ENCODE data around the gene IWS1. TPM values are rescaled to one million over a fixed set of nuclear protein-coding genes. Genes with fewer than 3 reads are reported as not detected.

Gene IWS1
- total RNA-seq, 1 donor from 2014 or later, result 40.8 TPM

- Histone ChIP-seq H3K36me3 (ENCODE audit: control insufficient read depth, insufficient read depth, low read length) (no peaks in the 10 kb centered on the region), H3K27me3 (ENCODE audit: control insufficient read depth, insufficient read depth, low read length) (peaks cover 4% of the 10 kb centered on the region), H3K4me3 (ENCODE audit: low read depth, low read length) (no peak overlapping the region)
- no peak for DNase-seq (ENCODE audit: low read depth)
- no peak for TF ChIP-seq CTCF (IDR thresholded peaks at IDR 0.05; ENCODE audit: insufficient read depth, low read length, severe bottlenecking)
- FAIRE-seq, result peak; percentile 13
Measured at GRCh38 chr2:127563458-127564428, 37.5 kb upstream of the IWS1 start.

- DNase-seq (ENCODE audit: low read depth), result no peak
- Histone ChIP-seq H3K27me3 (ENCODE audit: control insufficient read depth, insufficient read depth, low read length) (peaks cover 4% of the 10 kb centered on the region), H3K36me3 (ENCODE audit: control insufficient read depth, insufficient read depth, low read length) (no peaks in the 10 kb centered on the region), H3K4me3 (ENCODE audit: low read depth, low read length) (no peak overlapping the region)
- FAIRE-seq, result no peak
- TF ChIP-seq CTCF (IDR thresholded peaks at IDR 0.05; ENCODE audit: insufficient read depth, low read length, severe bottlenecking), result no peak
Measured at GRCh38 chr2:127562936-127563335, 36.6 kb upstream of the IWS1 start.

GRCh38 chr2:127561371-127561770 is 35.1 kb upstream of the IWS1 start:
- H3K36me3 ChIP-seq (ENCODE audit: control insufficient read depth, insufficient read depth, low read length), result no peaks in the 10 kb centered on the region
- no peak for FAIRE-seq
- no peak for DNase-seq (ENCODE audit: low read depth)
- no peak overlapping the region for H3K4me3 ChIP-seq (ENCODE audit: low read depth, low read length)
- no peak for TF ChIP-seq CTCF (IDR thresholded peaks at IDR 0.05; ENCODE audit: insufficient read depth, low read length, severe bottlenecking)
- peaks cover 3% of the 10 kb centered on the region for H3K27me3 ChIP-seq (ENCODE audit: control insufficient read depth, insufficient read depth, low read length)

GRCh38 chr2:127560931-127561280 is 34.6 kb upstream of the IWS1 start:
- no peak for FAIRE-seq
- Histone ChIP-seq H3K4me3 (ENCODE audit: low read depth, low read length) (no peak overlapping the region), H3K36me3 (ENCODE audit: control insufficient read depth, insufficient read depth, low read length) (no peaks in the 10 kb centered on the region), H3K27me3 (ENCODE audit: control insufficient read depth, insufficient read depth, low read length) (peaks cover 3% of the 10 kb centered on the region)
- DNase-seq (ENCODE audit: low read depth), result no peak
- no peak for TF ChIP-seq CTCF (IDR thresholded peaks at IDR 0.05; ENCODE audit: insufficient read depth, low read length, severe bottlenecking)

GRCh38 chr2:127560201-127560930 is 34.1 kb upstream of the IWS1 start:
- FAIRE-seq (no peak), DNase-seq (ENCODE audit: low read depth) (no peak)
- Histone ChIP-seq H3K4me3 (ENCODE audit: low read depth, low read length) (no peak overlapping the region), H3K36me3 (ENCODE audit: control insufficient read depth, insufficient read depth, low read length) (no peaks in the 10 kb centered on the region), H3K27me3 (ENCODE audit: control insufficient read depth, insufficient read depth, low read length) (peaks cover 3% of the 10 kb centered on the region)
- no peak for TF ChIP-seq CTCF (IDR thresholded peaks at IDR 0.05; ENCODE audit: insufficient read depth, low read length, severe bottlenecking)

Measured in bronchial epithelial cell (primary cell).